Mesenteric fat pad (tissue), 1 donor: ENCODE results near the gene DLEC1. TPM values are rescaled to one million over a fixed set of nuclear protein-coding genes. Genes with fewer than 3 reads are reported as not detected.
A peak's percentile ranks its signal among the peaks of the same experiment; 100 is the strongest.

Source experiments
- DNase-seq: peaks from one replicate; pipeline ENCODE4 v3.0.0-alpha.2; 2020; ENCODE audit warnings: low spot score
- total RNA-seq: library from RNA; stranded (reverse); fragmentation: NEBNext Ultra II Directional; extraction: Animal tissue kit (Norgen Biotek cat#: 25700); gene quantifications from one replicate; pipeline ENCODE4 v1.2.1, GENCODE V29; 2021
- donor health status: DM: yes; HTN: yes; CAD: no.

DLEC1 gene
- total RNA-seq, 1 donor from 2014 or later: 1.9 TPM

GRCh38 chr3:38135621-38136277 lies 96.7 kb downstream of the DLEC1 start:
- peak; percentile 24 for DNase-seq

DNA sequence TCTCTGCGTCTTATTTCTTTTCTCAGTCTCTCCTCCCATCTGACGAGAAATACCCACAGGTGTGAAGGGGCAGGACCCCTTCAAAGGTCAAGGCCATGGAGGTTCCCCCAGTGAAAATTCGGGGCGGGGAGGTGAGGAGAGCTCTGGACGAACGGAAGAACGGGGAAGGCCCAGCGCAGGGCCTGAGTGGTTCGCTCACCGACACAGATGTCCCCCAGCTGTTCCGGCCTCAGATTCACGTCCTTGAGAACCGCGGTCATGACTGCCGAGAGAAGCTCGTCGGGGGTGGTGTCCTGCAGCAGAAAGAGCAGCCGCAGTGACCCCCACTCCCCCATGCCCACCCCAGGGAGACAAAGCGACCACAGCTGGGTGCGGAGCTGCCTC lies 97.4 kb downstream of the DLEC1 start:
- DNase-seq: peak; percentile 90

GRCh38 chr3:38136777-38137614 lies 98.0 kb downstream of the DLEC1 start, which contains the start of gene ACAA1:
Gene ACAA1 (minus strand): TSS chr3:38137127. CDS start chr3:38137035, 92 bp downstream.
- peak; percentile 99 for DNase-seq

DNA sequence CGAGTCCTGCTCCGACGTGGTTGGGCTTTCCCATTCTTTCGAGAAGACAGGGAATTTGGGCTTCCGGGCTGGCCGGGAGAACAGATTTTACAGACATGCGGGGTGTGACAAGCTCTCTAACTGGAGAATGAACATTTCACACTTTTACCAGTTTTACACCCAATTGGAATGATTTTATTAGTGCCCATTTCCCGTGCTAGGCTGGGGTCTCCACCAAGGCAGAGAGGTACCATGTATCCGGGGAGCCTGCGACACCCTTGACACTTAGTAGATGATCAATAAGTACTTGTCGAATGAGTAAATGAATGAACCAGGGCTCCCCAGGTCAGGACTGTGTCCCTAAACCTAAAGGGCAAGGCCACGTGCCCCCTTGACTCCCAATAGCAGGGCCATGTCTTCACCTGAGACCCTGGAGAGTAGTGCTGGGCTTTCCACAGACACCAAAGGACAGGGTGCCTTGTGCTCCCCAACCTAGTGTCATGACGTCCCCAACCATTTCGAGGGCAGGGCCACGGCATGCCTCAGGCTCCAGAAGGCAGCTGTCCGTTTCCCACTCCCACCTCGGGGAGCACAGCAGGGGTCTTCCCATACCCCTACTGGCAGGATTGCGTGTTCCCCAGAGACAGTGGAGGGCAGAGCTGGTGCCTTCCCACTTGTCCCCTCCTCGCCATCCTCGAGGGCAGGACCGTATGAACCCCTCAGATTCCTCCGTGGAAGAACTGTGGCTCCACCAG lies 98.8 kb downstream of the DLEC1 start:
- no peak for DNase-seq

DNA sequence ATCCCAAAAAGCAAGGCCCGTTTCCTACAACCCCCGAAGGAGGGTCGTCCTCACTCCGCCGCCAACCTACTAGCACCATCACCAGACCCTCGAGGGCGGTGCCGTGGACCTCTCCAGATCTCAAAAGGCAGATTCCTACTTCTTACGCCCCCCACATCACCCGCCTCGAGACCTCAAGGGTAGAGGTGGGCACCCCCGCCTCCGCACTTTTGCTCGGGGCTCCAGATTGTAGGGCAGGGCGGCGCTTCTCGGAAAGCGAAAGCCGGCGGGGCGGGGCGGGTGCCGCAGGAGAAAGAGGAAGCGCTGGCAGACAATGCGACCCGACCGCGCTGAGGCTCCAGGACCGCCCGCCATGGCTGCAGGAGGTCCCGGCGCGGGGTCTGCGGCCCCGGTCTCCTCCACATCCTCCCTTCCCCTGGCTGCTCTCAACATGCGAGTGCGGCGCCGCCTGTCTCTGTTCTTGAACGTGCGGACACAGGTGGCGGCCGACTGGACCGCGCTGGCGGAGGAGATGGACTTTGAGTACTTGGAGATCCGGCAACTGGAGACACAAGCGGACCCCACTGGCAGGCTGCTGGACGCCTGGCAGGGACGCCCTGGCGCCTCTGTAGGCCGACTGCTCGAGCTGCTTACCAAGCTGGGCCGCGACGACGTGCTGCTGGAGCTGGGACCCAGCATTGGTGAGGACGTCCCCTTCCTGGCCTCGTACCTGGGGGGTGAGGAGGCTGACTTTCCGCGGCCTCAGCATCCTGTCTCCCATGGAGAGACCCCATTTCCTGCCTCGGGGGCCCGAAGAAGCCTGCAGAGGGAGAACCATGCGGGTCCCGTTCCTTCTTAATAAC lies 99.6 kb downstream of the DLEC1 start, which contains the start of gene MYD88:
MYD88 (plus strand) TSS at position 313 of the 842 bp plus-strand sequence; CDS start at position 353, 40 bp downstream.
- DNase-seq: peak; percentile 96

- no peak for DNase-seq
Observed at GRCh38 chr3:38139191-38139590, 100.2 kb downstream of the DLEC1 start.

GRCh38 chr3:38139652-38140051 lies 100.6 kb downstream of the DLEC1 start:
- peak; percentile 75 for DNase-seq

GRCh38 chr3:38140326-38141172 lies 101.5 kb downstream of the DLEC1 start:
- peak; percentile 69 for DNase-seq

GRCh38 chr3:38141173-38141951 lies 102.4 kb downstream of the DLEC1 start:
- DNase-seq: peak; percentile 87

- DNase-seq: no peak
Observed at GRCh38 chr3:38141952-38142273, 102.9 kb downstream of the DLEC1 start.

DNA sequence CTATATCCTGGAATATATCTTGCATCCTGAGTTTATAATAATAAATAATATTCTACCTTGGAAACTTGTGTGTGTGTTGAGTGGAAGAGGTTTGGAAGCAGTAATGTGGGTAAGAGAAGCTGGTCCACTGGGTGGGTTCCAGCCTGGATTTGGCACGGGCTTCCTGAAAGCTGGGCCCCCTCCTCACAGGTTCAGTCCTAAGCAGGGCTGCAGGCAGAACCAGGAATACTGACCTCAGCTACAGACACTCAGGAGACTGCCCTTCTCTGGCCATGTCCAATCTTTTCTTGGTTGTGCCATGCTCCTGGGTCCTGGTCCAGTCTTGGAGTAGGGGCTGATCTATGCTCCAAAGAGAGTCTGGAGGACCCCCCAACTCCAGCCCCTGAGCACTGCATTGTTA lies 104.0 kb downstream of the DLEC1 start:
- DNase-seq: peak; percentile 57

DNA sequence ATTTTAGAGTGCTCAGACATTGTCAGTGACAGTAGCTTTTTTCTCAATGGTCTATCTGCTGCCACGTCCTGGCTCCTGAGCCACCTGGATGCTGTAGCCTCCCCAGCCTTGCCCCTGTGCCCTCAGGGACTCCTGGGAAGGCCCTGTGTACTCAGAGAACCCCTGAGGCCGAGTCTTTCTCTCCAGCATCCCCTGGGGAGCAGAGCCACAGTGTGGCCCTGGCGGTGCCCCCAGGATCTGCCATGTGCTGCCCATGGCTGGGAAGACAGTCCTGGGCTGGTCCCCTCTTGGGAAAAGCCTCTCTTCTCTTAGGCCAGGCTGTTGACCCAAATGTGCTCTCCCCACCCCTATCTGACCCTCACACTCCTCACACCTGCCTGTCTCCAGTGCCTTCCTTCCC lies 104.5 kb downstream of the DLEC1 start:
- no peak for DNase-seq

DNA sequence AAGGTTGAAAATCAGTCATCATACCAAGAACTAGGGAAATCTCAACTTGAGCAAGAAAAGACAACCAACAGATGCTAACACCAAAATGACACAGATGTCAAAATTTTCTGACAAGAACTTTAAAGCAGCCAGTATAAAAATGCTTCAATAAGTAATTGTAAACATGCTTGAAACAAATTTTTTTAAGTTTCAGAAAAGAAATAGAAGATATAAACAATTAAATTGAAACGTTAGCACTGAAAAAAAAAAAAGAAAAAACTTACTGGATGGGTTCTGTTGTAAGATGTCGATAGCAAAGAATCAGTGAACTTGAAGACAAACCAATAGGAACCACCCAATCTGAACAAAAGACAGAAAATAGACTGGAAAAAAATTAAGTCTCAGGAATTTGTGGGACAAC lies 107.5 kb downstream of the DLEC1 start:
- no peak for DNase-seq

- no peak for DNase-seq
Observed at GRCh38 chr3:38147421-38147820, 108.4 kb downstream of the DLEC1 start.

- no peak for DNase-seq
Observed at GRCh38 chr3:38148311-38148882, 109.4 kb downstream of the DLEC1 start.

GRCh38 chr3:38149708-38150107 lies 110.7 kb downstream of the DLEC1 start:
- no peak for DNase-seq

GRCh38 chr3:38150780-38151528 lies 111.9 kb downstream of the DLEC1 start:
- no peak for DNase-seq

GRCh38 chr3:38151667-38152265 lies 112.8 kb downstream of the DLEC1 start:
- no peak for DNase-seq
